ENCODE measurements around the gene EZR. TPM values are rescaled to one million over a fixed set of nuclear protein-coding genes. Genes with fewer than 3 reads are reported as not detected.

Gene EZR
- total and polyA plus RNA-seq, 2 donors = 95.1 to 122 TPM

GRCh38 chr6:158767709-158768108 lies 51.5 kb downstream of the EZR start:
- Histone ChIP-seq H3K27ac (ENCODE audit: low read depth) (no peak overlapping the region), H3K4me1 (ENCODE audit: insufficient read depth) (no peaks in the 10 kb centered on the region), H3K36me3 (ENCODE audit: insufficient read depth) (peaks cover 3% of the 10 kb centered on the region), H3K4me3 (ENCODE audit: low read depth, low read length) (no peak overlapping the region)
- 91% methylated on average over 6 of the region's 6 CpGs for WGBS
- no peak for DNase-seq (ENCODE audit: extremely low spot score)

DNA sequence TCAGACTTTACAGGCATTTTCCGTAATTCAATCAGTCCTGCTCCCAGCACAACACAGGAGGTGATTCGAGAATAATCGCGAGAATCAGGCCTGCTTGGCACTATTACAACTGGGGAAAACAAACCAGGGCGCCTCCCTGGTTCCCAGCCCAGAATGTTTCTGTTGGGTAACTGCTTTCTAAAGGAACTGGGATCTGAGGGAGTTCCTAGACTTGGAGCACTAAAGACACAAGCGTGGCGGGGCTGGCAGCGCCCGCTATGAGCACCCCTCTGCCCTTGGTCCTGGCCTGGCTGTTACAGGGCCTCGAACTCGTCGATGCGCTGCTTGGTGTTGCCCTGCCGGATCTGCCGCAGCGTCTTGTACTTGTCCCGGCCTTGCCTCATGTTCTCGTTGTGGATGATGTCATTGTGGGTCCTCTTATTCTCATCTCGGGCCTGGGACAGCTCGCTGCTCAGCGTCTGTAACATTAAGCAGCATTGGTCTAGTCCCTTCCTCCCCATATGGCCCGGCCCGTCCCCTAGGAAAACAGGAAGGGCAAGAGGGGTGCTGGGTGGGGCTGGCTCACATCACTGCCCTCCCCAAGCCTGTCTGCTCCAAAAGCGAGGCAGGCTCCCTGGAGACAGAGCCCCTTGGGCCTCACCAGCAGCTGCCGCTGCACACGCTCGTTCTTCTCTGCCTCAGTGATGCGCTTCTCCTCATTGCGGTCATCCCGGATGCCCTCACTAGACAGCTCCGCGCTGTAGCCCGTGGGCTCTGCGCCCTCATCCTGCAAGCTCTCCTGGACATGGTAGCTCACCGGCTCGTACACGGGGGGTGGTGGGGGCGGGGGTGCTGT lies 52.3 kb downstream of the EZR start:
- WGBS = 85% methylated on average over 38 of the region's 38 CpGs
- no peak for DNase-seq (ENCODE audit: extremely low spot score)
- H3K27ac ChIP-seq (ENCODE audit: low read depth) = no peak overlapping the region
- peaks cover 3% of the 10 kb centered on the region for H3K36me3 ChIP-seq (ENCODE audit: insufficient read depth)
- H3K4me3 ChIP-seq (ENCODE audit: low read depth, low read length) = no peak overlapping the region
- no peaks in the 10 kb centered on the region for H3K4me1 ChIP-seq (ENCODE audit: insufficient read depth)

- 83% methylated on average over 13 of the region's 13 CpGs for WGBS
- no peak for DNase-seq (ENCODE audit: extremely low spot score)
- Histone ChIP-seq H3K4me1 (ENCODE audit: insufficient read depth) (no peaks in the 10 kb centered on the region), H3K4me3 (ENCODE audit: low read depth, low read length) (no peak overlapping the region), H3K27ac (ENCODE audit: low read depth) (no peak overlapping the region), H3K36me3 (ENCODE audit: insufficient read depth) (peaks cover 3% of the 10 kb centered on the region)
Measured at GRCh38 chr6:158765499-158766068, 53.6 kb downstream of the EZR start.

DNA sequence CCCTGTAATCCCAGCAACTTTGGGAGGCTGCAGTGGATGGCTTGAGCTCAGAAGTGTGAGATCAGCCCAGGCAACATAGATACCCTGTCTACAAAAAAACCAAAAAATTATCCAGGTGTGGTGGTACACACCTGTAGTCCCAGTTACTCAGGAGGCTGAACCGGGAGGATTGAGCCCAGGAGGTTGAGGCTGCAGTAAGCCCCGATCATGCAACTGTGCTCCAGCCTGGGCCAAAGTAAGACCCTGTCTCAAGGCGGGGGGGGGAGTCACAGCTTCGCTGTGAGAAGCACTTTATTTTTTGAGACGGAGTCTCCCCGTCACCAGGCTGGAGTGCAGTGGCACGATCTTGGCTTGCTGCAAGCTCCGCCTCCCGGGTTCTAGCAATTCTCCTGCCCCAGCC lies 54.2 kb downstream of the EZR start:
- WGBS = 93% methylated on average over 9 of the region's 9 CpGs
- H3K27ac ChIP-seq (ENCODE audit: low read depth) = no peak overlapping the region
- no peaks in the 10 kb centered on the region for H3K4me1 ChIP-seq (ENCODE audit: insufficient read depth)
- H3K36me3 ChIP-seq (ENCODE audit: insufficient read depth) = peaks cover 2% of the 10 kb centered on the region
- DNase-seq (ENCODE audit: extremely low spot score) = no peak
- H3K4me3 ChIP-seq (ENCODE audit: low read depth, low read length) = no peak overlapping the region

GRCh38 chr6:158764183-158764849 lies 54.9 kb downstream of the EZR start:
- Histone ChIP-seq H3K4me1 (ENCODE audit: insufficient read depth) (no peaks in the 10 kb centered on the region), H3K4me3 (ENCODE audit: low read depth, low read length) (no peak overlapping the region), H3K36me3 (ENCODE audit: insufficient read depth) (no peaks in the 10 kb centered on the region), H3K27ac (ENCODE audit: low read depth) (no peak overlapping the region)
- WGBS = 89% methylated on average over 14 of the region's 14 CpGs
- no peak for DNase-seq (ENCODE audit: extremely low spot score)

GRCh38 chr6:158763434-158764182 lies 55.6 kb downstream of the EZR start:
- Histone ChIP-seq H3K4me1 (ENCODE audit: insufficient read depth) (no peaks in the 10 kb centered on the region), H3K27ac (ENCODE audit: low read depth) (no peak overlapping the region), H3K36me3 (ENCODE audit: insufficient read depth) (no peaks in the 10 kb centered on the region), H3K4me3 (ENCODE audit: low read depth, low read length) (no peak overlapping the region)
- 49% methylated on average over 11 of the region's 11 CpGs for whole genome bisulfite sequencing
- no peak for DNase-seq (ENCODE audit: extremely low spot score)

GRCh38 chr6:158762787-158763433 lies 56.3 kb downstream of the EZR start:
- 77% methylated on average over 12 of the region's 12 CpGs for WGBS
- no peaks in the 10 kb centered on the region for H3K4me1 ChIP-seq (ENCODE audit: insufficient read depth)
- no peaks in the 10 kb centered on the region for H3K36me3 ChIP-seq (ENCODE audit: insufficient read depth)
- H3K4me3 ChIP-seq (ENCODE audit: low read depth, low read length) = no peak overlapping the region
- no peak overlapping the region for H3K27ac ChIP-seq (ENCODE audit: low read depth)
- DNase-seq (ENCODE audit: extremely low spot score) = no peak

DNA sequence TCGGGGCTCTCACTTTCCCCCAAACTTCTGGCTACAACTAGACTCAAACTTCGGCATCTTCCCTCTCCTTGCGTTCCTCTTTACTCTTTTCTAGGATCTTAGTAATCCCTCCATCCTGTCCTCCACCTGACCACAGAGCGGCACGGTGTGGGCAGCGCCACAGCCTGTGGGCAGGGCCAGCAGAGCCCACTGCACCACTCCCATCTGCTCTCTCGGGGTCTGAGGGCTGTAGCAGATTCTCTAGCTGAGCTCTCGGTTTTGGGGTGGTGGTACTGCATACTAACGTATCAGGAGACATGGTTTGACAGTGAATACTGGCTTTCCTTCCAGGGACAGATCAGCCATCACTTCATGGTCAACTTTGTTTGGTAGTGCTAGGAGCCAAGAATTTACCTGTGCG lies 57.4 kb downstream of the EZR start:
- Histone ChIP-seq H3K36me3 (ENCODE audit: insufficient read depth) (no peaks in the 10 kb centered on the region), H3K4me1 (ENCODE audit: insufficient read depth) (no peaks in the 10 kb centered on the region), H3K27ac (ENCODE audit: low read depth) (no peak overlapping the region), H3K4me3 (ENCODE audit: low read depth, low read length) (no peak overlapping the region)
- WGBS = 95% methylated on average over 10 of the region's 10 CpGs
- DNase-seq (ENCODE audit: extremely low spot score) = no peak

GRCh38 chr6:158760618-158761250 lies 58.4 kb downstream of the EZR start:
- Histone ChIP-seq H3K27ac (ENCODE audit: low read depth) (no peak overlapping the region), H3K4me3 (ENCODE audit: low read depth, low read length) (no peak overlapping the region), H3K36me3 (ENCODE audit: insufficient read depth) (no peaks in the 10 kb centered on the region), H3K4me1 (ENCODE audit: insufficient read depth) (no peaks in the 10 kb centered on the region)
- DNase-seq (ENCODE audit: extremely low spot score) = no peak
- 80% methylated on average over 17 of the region's 17 CpGs for WGBS

DNA sequence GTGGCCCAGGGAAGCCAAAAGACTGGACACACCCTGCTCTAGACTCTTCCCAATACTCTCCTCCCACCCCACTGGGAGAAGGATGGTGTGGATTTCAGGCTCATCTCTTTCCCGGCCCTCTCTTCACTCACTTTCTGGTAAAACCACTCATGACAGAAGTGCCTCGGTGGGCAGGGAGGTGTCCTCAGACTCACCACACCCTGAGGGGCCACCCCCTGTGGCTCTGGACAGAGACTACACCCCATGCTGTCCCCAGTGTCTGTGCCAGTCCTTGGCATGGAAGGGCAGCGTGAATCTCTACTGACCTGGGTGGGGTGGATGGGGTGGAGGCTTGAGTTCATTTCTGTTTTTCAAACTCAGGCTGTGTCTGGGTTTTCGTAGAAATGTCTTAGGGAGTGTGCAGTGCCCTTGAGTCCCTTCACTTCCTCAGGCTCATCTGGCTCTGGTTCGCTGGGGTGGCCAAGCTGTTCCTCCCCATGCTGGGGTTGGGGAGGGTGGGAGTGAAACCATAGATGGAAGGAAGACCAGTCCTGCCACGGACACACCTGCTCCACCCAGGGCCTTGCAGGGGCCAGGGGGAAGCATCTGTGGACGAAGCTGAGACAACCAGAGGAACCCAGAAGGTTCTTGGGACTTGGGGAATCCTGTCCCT lies 59.1 kb downstream of the EZR start:
- DNase-seq (ENCODE audit: extremely low spot score) = no peak
- Histone ChIP-seq H3K4me3 (ENCODE audit: low read depth, low read length) (no peak overlapping the region), H3K4me1 (ENCODE audit: insufficient read depth) (no peaks in the 10 kb centered on the region), H3K36me3 (ENCODE audit: insufficient read depth) (no peaks in the 10 kb centered on the region), H3K27ac (ENCODE audit: low read depth) (no peak overlapping the region)
- WGBS = 83% methylated on average over 7 of the region's 7 CpGs

DNA sequence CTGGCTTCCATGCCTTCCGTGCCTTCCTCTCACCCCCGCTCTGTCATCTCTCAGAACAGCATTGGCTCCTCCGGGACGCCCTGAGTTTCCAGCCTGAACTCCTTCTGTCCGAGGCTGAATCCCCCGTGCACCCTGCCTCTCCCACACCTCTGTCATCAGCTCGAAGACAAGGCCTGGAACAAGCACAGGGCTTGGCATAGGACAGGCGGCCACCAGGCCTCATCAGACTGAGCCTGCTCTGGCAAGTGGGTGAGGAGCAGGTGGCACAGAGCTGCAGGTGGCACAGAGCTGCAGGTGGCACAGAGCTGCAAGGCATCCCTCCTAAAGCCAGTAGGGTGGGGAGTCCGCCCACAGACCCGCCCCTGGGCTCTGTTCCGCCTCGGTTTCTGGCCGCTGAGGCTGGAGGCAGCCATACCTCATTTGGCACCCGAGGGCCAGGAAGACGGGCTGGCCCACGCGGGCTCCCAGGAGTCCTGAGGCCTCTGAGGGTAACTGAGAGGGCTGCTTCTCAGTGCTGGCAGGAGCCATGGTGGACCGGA lies 60.2 kb downstream of the EZR start:
- H3K4me3 ChIP-seq (ENCODE audit: low read depth, low read length) = no peak overlapping the region
- 88% methylated on average over 18 of the region's 18 CpGs for WGBS
- H3K4me1 ChIP-seq (ENCODE audit: insufficient read depth) = no peaks in the 10 kb centered on the region
- H3K36me3 ChIP-seq (ENCODE audit: insufficient read depth) = no peaks in the 10 kb centered on the region
- H3K27ac ChIP-seq (ENCODE audit: low read depth) = no peak overlapping the region
- no peak for DNase-seq (ENCODE audit: extremely low spot score)

GRCh38 chr6:158758451-158758860 lies 60.7 kb downstream of the EZR start:
- no peak overlapping the region for H3K4me3 ChIP-seq (ENCODE audit: low read depth, low read length)
- H3K27ac ChIP-seq (ENCODE audit: low read depth) = no peak overlapping the region
- H3K36me3 ChIP-seq (ENCODE audit: insufficient read depth) = no peaks in the 10 kb centered on the region
- WGBS = 61% methylated on average over 9 of the region's 9 CpGs
- no peak for DNase-seq (ENCODE audit: extremely low spot score)
- no peaks in the 10 kb centered on the region for H3K4me1 ChIP-seq (ENCODE audit: insufficient read depth)

All from urinary bladder (tissue), 4 donors.